Fibroblast of lung (primary cell): Measurements from ENCODE around the gene TMTC4.

Source experiments
- CTCF ChIP-seq, 2 donors: IDR thresholded peaks in 1 of 2; conservative IDR thresholded peaks in 1 of 2; 1 replicate in 1 of 2; 2 replicates in 1 of 2; pipeline ENCODE4 v1.5.1; 2011 to 2012; ENCODE audit warnings: low read length in 2 of 2, control low read depth in 1 of 2, inconsistent platforms in 1 of 2, low read depth in 1 of 2, mild to moderate bottlenecking in 1 of 2
- EZH2 ChIP-seq: IDR thresholded peaks from 2 replicates; pipeline ENCODE4 v1.5.1; 2012; ENCODE audit warnings: low read length, control low read depth, mild to moderate bottlenecking; ENCODE audit errors: missing control alignments

GRCh38 chr13:100644371-100644770 is 30.2 kb downstream of the TMTC4 start:
- TF ChIP-seq CTCF (conservative IDR thresholded peaks at IDR 0.05 in 1 of 2, IDR thresholded peaks at IDR 0.05 in 1 of 2; ENCODE audit: low read depth in 1 of 2, low read length in 2 of 2) (no peak), EZH2 (no peak)
